OCI-LY7 (cell line): ENCODE results near the gene SPATS2L. TPM values are rescaled to one million over a fixed set of nuclear protein-coding genes. Genes with fewer than 3 reads are reported as not detected.

Experiments
- BruUV-seq: library from RNA; stranded (reverse); fragments of 400-500 nt; replicated peaks from 2 replicates; lab custom pipeline; 2021; lab: Mats Ljungman, UMichigan
- CTCF ChIA-PET: fragments of 300-600 bp; sonication (Branson Sonifier 250); formaldehyde crosslinking; loops from one replicate; lab custom pipeline; 2022; ENCODE audit warnings: antibody characterized with exemption; ENCODE audit not compliant: unreplicated experiment; lab: Charles Lee
- POLR2A ChIA-PET: fragments of 300-600 bp; sonication (Branson Sonifier 250); formaldehyde crosslinking; loops from one replicate; lab custom pipeline; 2022; ENCODE audit warnings: antibody characterized with exemption; lab: Charles Lee
- DNase-seq: peaks from one replicate; pipeline ENCODE4 v3.0.0-alpha.2; 2015; ENCODE audit warnings: low spot score
- H2AFZ ChIP-seq: fragments of 200-600 bp; sonication (generic), shearing (Covaris generic); 2 replicates; pipeline ENCODE4 v1.6.1; 2014; ENCODE audit warnings: mild to moderate bottlenecking, antibody characterized with exemption, low read length, moderate library complexity
- H3K27ac ChIP-seq: fragments of 200-600 bp; sonication (generic); 2 replicates; pipeline ENCODE4 v1.5.1; 2014; ENCODE audit warnings: mixed run types, low read depth, mild to moderate bottlenecking, moderate library complexity, low read length, inconsistent platforms; ENCODE audit not compliant: poor library complexity, severe bottlenecking
- H3K36me3 ChIP-seq: fragments of 200-600 bp; sonication (generic); 2 replicates; pipeline ENCODE4 v1.6.1; 2014; ENCODE audit warnings: mild to moderate bottlenecking, antibody characterized with exemption, low read length, moderate library complexity, mixed read lengths; ENCODE audit not compliant: insufficient read depth
- H3K4me1 ChIP-seq: fragments of 200-600 bp; sonication (generic); 2 replicates; pipeline ENCODE4 v1.5.1; 2014; ENCODE audit warnings: mild to moderate bottlenecking, low read length; ENCODE audit not compliant: insufficient read depth, poor library complexity, severe bottlenecking
- H3K4me2 ChIP-seq: fragments of 200-600 bp; sonication (generic); 2 replicates; pipeline ENCODE4 v1.6.1; 2014; ENCODE audit warnings: mild to moderate bottlenecking, low read length
- H3K4me3 ChIP-seq: fragments of 200-600 bp; sonication (generic); 2 replicates; pipeline ENCODE4 v1.5.1; 2014; ENCODE audit warnings: mild to moderate bottlenecking, low read depth, low read length; ENCODE audit not compliant: poor library complexity, severe bottlenecking
- H3K79me2 ChIP-seq: fragments of 200-600 bp; sonication (generic); 2 replicates; pipeline ENCODE4 v1.6.1; 2016; ENCODE audit warnings: low read depth, mild to moderate bottlenecking, low read length, moderate library complexity, mixed read lengths; ENCODE audit not compliant: insufficient read depth
- H3K9me2 ChIP-seq: fragments of 200-600 bp; sonication (generic); 2 replicates; pipeline ENCODE4 v1.6.1; 2016; ENCODE audit warnings: mild to moderate bottlenecking, low read length, mixed read lengths; ENCODE audit not compliant: insufficient read depth
- H3K9me3 ChIP-seq: fragments of 200-600 bp; sonication (generic); 2 replicates; pipeline ENCODE4 v1.6.1; 2014; ENCODE audit warnings: mild to moderate bottlenecking, mixed run types, low read length, mixed read lengths
- H4K20me1 ChIP-seq: fragments of 200-600 bp; sonication (generic); 2 replicates; pipeline ENCODE4 v1.6.1; 2014; ENCODE audit warnings: mild to moderate bottlenecking, antibody characterized with exemption, low read length, moderate library complexity, mixed read lengths; ENCODE audit not compliant: insufficient read depth
- EZH2phosphoT487 ChIP-seq: fragments of 200-600 bp; sonication (generic); IDR thresholded peaks from 2 replicates; pipeline ENCODE4 v1.6.1; 2018; ENCODE audit warnings: low read depth, borderline replicate concordance, mild to moderate bottlenecking, mixed run types, antibody characterized with exemption, low read length, moderate library complexity, mixed read lengths
- intact Hi-C: fragments of 100-400 bp; cut with micrococcal nuclease; formaldehyde crosslinking; loops from one replicate; pipeline ENCODE4 v1.10.0; 2022; ENCODE audit not compliant: unreplicated experiment
- total RNA-seq, 2 experiments: library from RNA; depleted of rRNA in 1 of 2; stranded (reverse); fragments of >200 nt in 1 of 2; shearing (Covaris generic) in 1 of 2; gene quantifications; 2 replicates each; pipeline ENCODE4 v1.2.3, GENCODE V29; 2014 to 2022
- TF ChIP-seq, protein P1 (sequence below): fragments of 200-600 bp; sonication (generic); conservative IDR thresholded peaks from 2 replicates; pipeline ENCODE4 v1.5.1; 2014; ENCODE audit warnings: mild to moderate bottlenecking, antibody characterized with exemption, low read length, moderate library complexity, mixed read lengths

SPATS2L gene
- total RNA-seq, 2 experiments from 2014 or later = 3.1 to 5.2 TPM

DNA sequence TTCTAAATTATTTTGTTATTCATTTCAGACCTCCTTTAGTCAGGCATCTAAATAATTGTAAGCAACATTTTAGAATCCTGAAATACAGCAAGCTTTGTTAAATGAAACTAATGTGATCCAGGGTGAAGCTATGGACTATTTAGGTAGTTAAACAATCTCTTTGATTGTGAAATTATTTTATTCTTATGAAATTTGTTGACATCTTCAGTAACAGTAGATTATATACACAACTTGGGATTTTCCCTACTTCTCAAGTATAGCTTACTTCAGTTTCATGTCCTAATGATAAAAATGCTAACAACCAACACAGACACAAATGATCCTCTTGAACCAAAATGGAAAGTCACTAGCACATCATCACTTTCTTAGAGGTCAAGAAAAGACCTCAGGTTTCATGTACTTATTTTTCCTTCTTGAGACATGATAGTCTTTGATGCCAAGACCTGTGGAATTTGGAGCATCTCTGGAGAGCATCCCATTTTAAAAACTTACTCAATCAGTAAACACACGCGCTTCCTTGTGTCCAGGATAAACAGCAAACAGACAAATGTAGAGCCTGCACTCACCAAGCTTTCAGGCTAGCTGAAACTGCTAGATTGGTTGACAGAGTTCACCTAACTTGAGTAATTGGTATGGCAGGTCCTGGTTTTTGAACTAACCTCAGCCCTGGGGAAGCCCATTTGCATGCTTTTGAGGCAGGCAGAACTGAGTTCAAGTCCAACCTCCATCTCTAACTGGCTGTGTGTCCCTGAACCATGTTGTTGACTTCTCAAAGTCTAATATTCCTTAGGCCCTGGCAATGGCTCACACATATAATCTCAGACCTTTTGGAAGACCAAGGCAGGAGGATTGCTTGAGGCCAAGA, 155.6 kb downstream of the SPATS2L start:
- CTCF ChIA-PET = no interaction called here
- peaks cover 19% of the 10 kb centered on the region for H3K4me1 ChIP-seq
- TF ChIP-seq, protein P1, sequence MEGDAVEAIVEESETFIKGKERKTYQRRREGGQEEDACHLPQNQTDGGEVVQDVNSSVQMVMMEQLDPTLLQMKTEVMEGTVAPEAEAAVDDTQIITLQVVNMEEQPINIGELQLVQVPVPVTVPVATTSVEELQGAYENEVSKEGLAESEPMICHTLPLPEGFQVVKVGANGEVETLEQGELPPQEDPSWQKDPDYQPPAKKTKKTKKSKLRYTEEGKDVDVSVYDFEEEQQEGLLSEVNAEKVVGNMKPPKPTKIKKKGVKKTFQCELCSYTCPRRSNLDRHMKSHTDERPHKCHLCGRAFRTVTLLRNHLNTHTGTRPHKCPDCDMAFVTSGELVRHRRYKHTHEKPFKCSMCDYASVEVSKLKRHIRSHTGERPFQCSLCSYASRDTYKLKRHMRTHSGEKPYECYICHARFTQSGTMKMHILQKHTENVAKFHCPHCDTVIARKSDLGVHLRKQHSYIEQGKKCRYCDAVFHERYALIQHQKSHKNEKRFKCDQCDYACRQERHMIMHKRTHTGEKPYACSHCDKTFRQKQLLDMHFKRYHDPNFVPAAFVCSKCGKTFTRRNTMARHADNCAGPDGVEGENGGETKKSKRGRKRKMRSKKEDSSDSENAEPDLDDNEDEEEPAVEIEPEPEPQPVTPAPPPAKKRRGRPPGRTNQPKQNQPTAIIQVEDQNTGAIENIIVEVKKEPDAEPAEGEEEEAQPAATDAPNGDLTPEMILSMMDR = no peak
- no peak for TF ChIP-seq EZH2phosphoT487
- no peak overlapping the region for H3K27ac ChIP-seq
- POLR2A ChIA-PET = interaction anchor here (0.7 to 1.5 kb wide), 3 partner anchors 18 to 990 kb away, joined by 3 to 6 read pairs (median 3); partner anchors contain the start of gene STRADB
- no peaks in the 10 kb centered on the region for H3K79me2 ChIP-seq
- BruUV-seq = no TSS peak
- H3K4me2 ChIP-seq = no peak overlapping the region
- no peaks in the 10 kb centered on the region for H3K9me3 ChIP-seq
- no peak for DNase-seq
- no peaks in the 10 kb centered on the region for H3K36me3 ChIP-seq
- H3K4me3 ChIP-seq = no peak overlapping the region
- H3K9me2 ChIP-seq = no peaks in the 10 kb centered on the region
- no peaks in the 10 kb centered on the region for H4K20me1 ChIP-seq
- no peak overlapping the region for H2AFZ ChIP-seq
- intact Hi-C loops = no loop called here

DNA sequence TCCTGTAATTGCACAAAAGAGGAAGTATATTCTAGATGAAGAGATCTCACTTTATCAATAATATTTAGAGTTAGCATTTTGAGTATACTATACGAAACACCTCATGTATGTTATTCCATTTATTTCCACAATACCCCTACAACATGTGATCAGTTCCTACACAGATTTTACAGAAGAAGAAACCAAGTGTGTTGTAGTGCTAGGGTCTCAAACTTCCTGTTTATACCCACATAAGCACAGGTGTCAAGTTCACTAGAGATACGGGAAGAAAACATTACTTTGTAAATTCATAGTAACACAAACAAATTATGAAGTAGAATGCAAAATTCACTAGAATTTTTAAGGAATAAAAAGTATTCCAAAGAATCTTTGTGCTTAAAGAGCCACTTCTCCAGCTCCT, 157.0 kb downstream of the SPATS2L start:
- Histone ChIP-seq H3K9me2 (no peaks in the 10 kb centered on the region), H3K4me3 (no peak overlapping the region), H2AFZ (peak overlapping the region; percentile 80; the same call in 1 of the 2 replicates), H4K20me1 (no peaks in the 10 kb centered on the region), H3K9me3 (no peaks in the 10 kb centered on the region), H3K36me3 (no peaks in the 10 kb centered on the region), H3K4me1 (peaks cover 26% of the 10 kb centered on the region), H3K27ac (no peak overlapping the region), H3K79me2 (no peaks in the 10 kb centered on the region), H3K4me2 (peak overlapping the region; percentile 18)
- DNase-seq = peak; percentile 35
- ChIA-PET POLR2A (interaction anchor here (0.6 to 0.7 kb wide), 2 partner anchors 10 to 293 kb away, joined by 3 to 4 read pairs; no protein-coding TSS in a partner anchor), CTCF (no interaction called here)
- intact Hi-C loops = no loop called here
- TF ChIP-seq EZH2phosphoT487 = no peak
- TF ChIP-seq, protein P1 = no peak
- BruUV-seq = no TSS peak
